ENCODE measurements around the gene LRMDA. TPM values are rescaled to one million over a fixed set of nuclear protein-coding genes. Genes with fewer than 3 reads are reported as not detected.

LRMDA gene
- polyA plus RNA-seq, 1 donor (not counting 4 experiments of a cell fraction or from before 2014, with no cell fraction given): not detected

- no peak overlapping the region for H3K9ac ChIP-seq (ENCODE audit: control insufficient read depth, extremely low read depth, insufficient read depth, low read length)
- FAIRE-seq (no peak), DNase-seq (ENCODE audit: low read depth, low spot score) (no peak)
- H3K36me3 ChIP-seq (ENCODE audit: control insufficient read depth in 2 of 2, extremely low read depth in 1 of 2, insufficient read depth in 2 of 2, low read length in 2 of 2): no peaks in the 10 kb centered on the region
- TF ChIP-seq EZH2 (IDR thresholded peaks at IDR 0.05; ENCODE audit: low read length): no peak
- TF ChIP-seq CTCF (optimal IDR thresholded peaks at IDR 0.05 in 1 of 3, IDR thresholded peaks at IDR 0.05 in 1 of 3, conservative IDR thresholded peaks at IDR 0.05 in 1 of 3; ENCODE audit: extremely low read depth in 1 of 3, insufficient read depth in 2 of 3, low read length in 3 of 3): no peak
- H3K27ac ChIP-seq (ENCODE audit: control insufficient read depth, insufficient read depth, low read length): no peak overlapping the region
- no peaks in the 10 kb centered on the region for H3K4me1 ChIP-seq (ENCODE audit: control insufficient read depth, extremely low read depth, insufficient read depth, low read length)
- H3K9me1 ChIP-seq (ENCODE audit: control insufficient read depth, extremely low read depth, insufficient read depth, low read length): no peaks in the 10 kb centered on the region
- dilution Hi-C loops (cut with MboI; ENCODE audit: extremely low pct_ligation_motif_present, low sequenced_read_pairs): loop anchor here (5.0 kb wide), 1 partner anchor 34 kb away; no protein-coding TSS in a partner anchor
- H3K4me3 ChIP-seq (ENCODE audit: control insufficient read depth in 2 of 3, extremely low read depth in 1 of 3, insufficient read depth in 2 of 3, low read depth in 1 of 3, low read length in 3 of 3): no peak overlapping the region
- no peaks in the 10 kb centered on the region for H3K79me2 ChIP-seq (ENCODE audit: control insufficient read depth, insufficient read depth, low read length)
- H2AFZ ChIP-seq (ENCODE audit: control insufficient read depth, low read length): no peak overlapping the region
- no peaks in the 10 kb centered on the region for H4K20me1 ChIP-seq (ENCODE audit: control insufficient read depth, extremely low read depth, insufficient read depth, low read length)
- H3K27me3 ChIP-seq (ENCODE audit: control insufficient read depth, extremely low read depth, insufficient read depth, low read length): no peaks in the 10 kb centered on the region
- H3K9me3 ChIP-seq (ENCODE audit: control insufficient read depth, low read depth, low read length): no peaks in the 10 kb centered on the region
- no peak overlapping the region for H3K4me2 ChIP-seq (ENCODE audit: control insufficient read depth, extremely low read depth, insufficient read depth, low read depth, low read length)
Observed at GRCh38 chr10:75723319-75723980, 292.0 kb downstream of the LRMDA start.

- H3K79me2 ChIP-seq (ENCODE audit: control insufficient read depth, insufficient read depth, low read length): no peaks in the 10 kb centered on the region
- H3K4me3 ChIP-seq (ENCODE audit: control insufficient read depth in 2 of 3, extremely low read depth in 1 of 3, insufficient read depth in 2 of 3, low read depth in 1 of 3, low read length in 3 of 3): no peak overlapping the region
- no peaks in the 10 kb centered on the region for H3K36me3 ChIP-seq (ENCODE audit: control insufficient read depth in 2 of 2, extremely low read depth in 1 of 2, insufficient read depth in 2 of 2, low read length in 2 of 2)
- no peak for DNase-seq (ENCODE audit: low read depth, low spot score)
- no peak for FAIRE-seq
- dilution Hi-C loops (cut with MboI; ENCODE audit: extremely low pct_ligation_motif_present, low sequenced_read_pairs): loop anchor here (5.0 kb wide), 1 partner anchor 33 kb away; no protein-coding TSS in a partner anchor
- H2AFZ ChIP-seq (ENCODE audit: control insufficient read depth, low read length): no peak overlapping the region
- no peaks in the 10 kb centered on the region for H3K9me1 ChIP-seq (ENCODE audit: control insufficient read depth, extremely low read depth, insufficient read depth, low read length)
- no peak overlapping the region for H3K4me2 ChIP-seq (ENCODE audit: control insufficient read depth, extremely low read depth, insufficient read depth, low read depth, low read length)
- H3K27me3 ChIP-seq (ENCODE audit: control insufficient read depth, extremely low read depth, insufficient read depth, low read length): no peaks in the 10 kb centered on the region
- TF ChIP-seq CTCF (optimal IDR thresholded peaks at IDR 0.05 in 1 of 3, IDR thresholded peaks at IDR 0.05 in 1 of 3, conservative IDR thresholded peaks at IDR 0.05 in 1 of 3; ENCODE audit: extremely low read depth in 1 of 3, insufficient read depth in 2 of 3, low read length in 3 of 3): no peak
- no peak for TF ChIP-seq EZH2 (IDR thresholded peaks at IDR 0.05; ENCODE audit: low read length)
- H4K20me1 ChIP-seq (ENCODE audit: control insufficient read depth, extremely low read depth, insufficient read depth, low read length): no peaks in the 10 kb centered on the region
- no peaks in the 10 kb centered on the region for H3K9me3 ChIP-seq (ENCODE audit: control insufficient read depth, low read depth, low read length)
- no peak overlapping the region for H3K9ac ChIP-seq (ENCODE audit: control insufficient read depth, extremely low read depth, insufficient read depth, low read length)
- H3K4me1 ChIP-seq (ENCODE audit: control insufficient read depth, extremely low read depth, insufficient read depth, low read length): no peaks in the 10 kb centered on the region
- H3K27ac ChIP-seq (ENCODE audit: control insufficient read depth, insufficient read depth, low read length): no peak overlapping the region
Observed at GRCh38 chr10:75724047-75724446, 292.6 kb downstream of the LRMDA start.

All from keratinocyte (primary cell).